HG03558 (cell line): ENCODE results near the gene TRIM60.
"Not testable (repeated sequence)": the region's sequence is repeated elsewhere in the genome, so short reads cannot be mapped to it uniquely, and the experiment has no call there.

Experiments used
- ATAC-seq: cut with Tn5 transposase; IDR thresholded peaks from one replicate; pipeline ENCODE4 v1.9.1; 2021; ENCODE audit warnings: moderate number of reproducible peaks; ENCODE audit not compliant: unreplicated experiment; ENCODE audit errors: extremely low read depth

TRIM60 gene

DNA sequence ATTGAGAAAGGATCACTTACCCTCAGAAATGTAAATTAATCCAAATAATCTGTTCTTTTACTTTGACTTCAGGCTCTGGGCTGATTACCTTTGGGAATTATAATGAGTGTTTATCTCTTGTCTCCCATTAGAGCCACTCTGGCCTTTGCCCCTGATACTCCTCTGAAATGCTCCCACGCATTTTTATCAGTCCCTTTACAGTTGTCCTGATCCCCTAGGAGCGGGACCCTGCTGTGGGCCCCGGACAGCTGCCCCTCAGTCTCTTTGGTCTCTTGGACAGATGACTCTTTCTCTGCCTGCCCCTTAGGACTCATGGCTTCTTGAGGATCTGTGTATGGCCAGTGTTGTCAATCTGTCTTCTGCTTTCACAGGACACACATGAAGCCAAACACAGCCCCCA lies 20.8 kb downstream of the TRIM60 start:
- ATAC-seq = no peak

DNA sequence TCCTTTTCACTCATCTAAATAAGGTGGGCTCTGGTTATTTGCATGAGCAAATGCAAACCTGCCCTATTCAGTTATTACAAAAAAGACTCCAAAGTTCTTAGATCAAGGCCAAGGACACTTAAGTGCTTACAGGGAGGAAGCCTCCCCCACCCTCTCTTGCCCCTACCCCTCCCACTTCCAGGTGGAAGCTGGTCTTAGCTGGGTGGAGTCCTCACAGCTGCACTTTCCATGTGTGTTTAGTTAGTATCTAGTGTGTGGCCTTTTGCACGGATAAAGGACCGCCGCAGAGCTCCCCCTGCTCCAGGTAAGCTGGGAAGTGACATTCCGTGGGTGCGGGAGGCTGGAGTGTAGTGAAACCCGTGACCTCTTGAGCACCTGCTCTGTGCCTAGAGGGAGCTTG lies 21.8 kb downstream of the TRIM60 start, which contains the start of gene TRIM75:
Gene TRIM75, plus strand, starts transcription at position 222 of the 400 bp plus-strand sequence. CDS start 5,282 bp downstream, outside the sequence.
- no peak for ATAC-seq

DNA sequence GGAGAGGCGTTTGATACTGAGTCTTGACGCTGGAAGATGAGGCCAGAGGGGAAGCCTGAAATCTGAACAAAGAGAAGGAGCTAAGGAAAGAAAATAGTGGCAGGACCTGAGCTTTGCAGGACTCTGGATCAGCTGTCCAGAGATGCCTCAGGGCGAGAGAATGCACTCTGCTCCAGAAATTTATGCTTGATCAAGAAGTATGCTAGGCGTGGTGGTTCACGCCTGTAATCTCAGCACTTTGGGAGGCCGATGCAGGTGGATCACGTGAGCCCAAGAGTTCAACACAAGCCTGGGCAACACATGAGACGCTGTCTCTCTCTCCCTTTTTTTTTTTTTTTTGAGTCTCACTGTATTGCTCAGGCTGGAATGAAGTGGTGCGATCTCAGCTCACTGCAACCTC lies 23.8 kb downstream of the TRIM60 start:
- no peak for ATAC-seq

DNA sequence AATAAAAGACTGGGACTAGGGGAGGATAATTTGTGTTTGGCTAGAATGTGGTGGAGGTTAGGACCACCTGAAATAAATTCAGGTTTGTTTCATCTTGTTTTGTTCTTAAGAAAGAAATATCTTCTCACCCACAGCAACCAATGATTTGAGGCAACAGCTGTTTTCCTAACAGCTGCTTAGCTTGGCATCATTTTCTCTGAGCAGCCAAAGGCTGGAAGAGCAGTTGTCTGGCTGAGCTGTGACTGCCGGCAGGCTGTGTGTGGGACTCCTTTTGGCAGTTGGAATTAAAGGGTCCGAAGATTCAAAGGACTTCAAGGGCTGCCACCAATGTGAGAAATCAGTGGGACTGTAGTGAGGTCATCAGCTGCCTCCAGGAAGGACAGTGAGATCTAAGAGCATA lies 26.9 kb downstream of the TRIM60 start:
- no peak for ATAC-seq

DNA sequence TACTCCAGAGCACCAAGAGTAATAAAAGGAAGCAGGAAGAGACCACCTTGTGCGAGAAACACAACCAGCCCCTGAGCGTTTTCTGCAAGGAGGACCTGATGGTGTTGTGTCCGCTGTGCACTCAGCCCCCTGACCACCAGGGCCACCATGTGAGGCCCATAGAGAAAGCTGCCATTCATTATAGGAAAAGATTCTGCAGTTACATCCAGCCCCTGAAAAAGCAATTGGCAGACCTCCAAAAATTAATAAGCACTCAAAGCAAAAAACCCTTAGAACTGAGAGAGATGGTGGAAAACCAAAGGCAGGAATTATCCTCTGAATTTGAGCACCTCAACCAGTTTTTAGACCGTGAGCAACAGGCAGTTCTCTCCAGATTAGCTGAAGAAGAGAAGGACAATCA lies 27.6 kb downstream of the TRIM60 start:
- ATAC-seq = no peak

DNA sequence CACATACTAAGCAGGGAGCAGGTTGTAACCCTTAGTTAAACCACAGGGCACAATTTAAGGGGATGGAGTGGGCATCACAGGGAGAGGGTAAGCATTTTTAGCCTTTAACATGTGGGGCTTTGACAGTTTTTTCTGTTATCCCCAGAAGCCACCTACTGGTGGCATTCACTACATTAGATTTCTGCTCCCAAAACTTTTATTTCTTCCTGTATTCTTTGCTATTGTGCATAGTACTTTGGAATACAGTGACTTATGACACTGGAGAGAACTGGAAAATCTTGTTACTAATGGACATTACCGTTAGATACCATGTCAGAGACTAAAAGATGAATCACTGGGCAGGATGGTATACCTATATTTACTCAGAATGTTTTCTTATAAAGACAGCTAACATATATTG lies 29.1 kb downstream of the TRIM60 start:
- no peak for ATAC-seq

DNA sequence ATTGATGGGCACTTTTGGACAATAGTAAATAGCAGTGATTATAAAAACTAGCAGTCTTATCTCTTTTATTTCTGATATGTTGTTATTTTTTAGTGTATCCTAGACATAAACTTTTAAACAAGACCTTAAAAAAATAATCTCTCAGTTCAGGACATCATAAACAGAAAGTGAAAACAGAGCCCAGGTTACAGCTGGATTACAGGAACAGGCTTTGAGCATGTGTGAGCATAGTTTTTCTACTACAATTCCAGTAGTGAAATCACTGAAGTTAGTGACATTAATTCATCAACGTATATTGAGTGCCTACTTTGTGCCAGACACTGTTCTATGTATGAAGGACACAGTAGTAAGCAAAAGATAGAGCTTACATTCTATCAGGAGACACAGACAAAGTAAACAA lies 38.8 kb downstream of the TRIM60 start:
- no peak for ATAC-seq

DNA sequence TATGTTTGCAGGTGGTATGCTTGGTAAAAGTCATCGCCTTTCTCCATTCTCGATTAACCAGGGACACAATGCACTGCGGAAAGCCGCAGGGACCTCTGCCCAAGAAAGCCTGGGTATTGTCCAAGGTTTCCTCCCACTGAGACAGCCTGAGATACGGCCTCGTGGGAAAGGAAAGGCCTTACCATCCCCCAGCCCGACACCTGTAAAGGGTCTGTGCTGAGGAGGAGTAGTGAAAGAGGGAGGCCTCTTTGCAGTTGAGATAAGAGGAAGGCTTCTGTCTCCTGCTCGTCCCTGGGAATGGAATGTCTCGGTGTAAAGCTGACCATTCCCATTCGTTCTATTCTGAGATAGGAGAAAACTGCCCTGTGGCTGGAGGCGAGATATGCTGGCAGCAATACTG lies 41.5 kb downstream of the TRIM60 start:
- ATAC-seq = not testable (repeated sequence)

DNA sequence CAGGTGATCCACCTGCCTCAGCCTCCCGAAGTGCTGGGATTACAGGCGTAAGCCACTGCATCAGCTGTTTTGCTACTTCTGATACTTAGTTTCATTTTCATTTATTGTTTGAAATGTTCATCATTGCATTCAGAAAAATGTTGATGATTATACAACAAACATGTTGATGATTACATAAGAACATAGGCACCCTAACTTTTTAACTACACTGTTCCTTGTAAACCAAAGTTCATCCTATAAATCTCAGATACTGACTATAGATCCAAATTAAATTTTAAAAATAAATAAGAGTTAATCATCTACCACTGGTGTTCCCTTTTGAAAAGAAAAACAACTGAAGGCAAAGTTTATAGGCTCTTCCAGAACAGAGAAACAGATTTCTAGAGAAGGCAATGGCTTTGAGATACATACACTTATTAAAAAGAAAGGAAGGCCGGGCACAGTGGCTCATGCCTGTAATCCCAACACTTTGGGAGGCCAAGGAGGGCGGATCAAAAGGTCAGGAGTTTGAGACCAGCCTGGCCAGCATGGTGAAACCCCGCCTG lies 45.3 kb downstream of the TRIM60 start:
- no peak for ATAC-seq

DNA sequence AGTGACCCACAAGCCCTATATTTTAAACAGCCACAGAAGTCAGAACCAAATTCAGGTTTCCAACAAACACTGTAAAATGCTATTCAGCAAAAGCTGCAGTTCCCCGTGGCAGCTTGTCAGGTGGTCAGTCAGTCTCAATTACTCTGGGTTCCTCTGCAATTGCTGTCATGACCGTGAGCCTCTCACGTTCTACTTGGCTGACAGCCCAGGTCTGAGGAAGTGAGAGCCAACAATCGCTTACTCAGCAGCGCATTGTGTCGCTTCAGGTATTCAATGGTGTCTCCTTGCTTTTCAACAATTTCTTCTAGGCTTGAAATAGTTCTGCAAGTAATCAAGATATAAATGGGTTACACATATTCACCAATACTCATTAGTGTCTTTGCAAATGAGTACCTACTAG lies 47.7 kb downstream of the TRIM60 start:
- no peak for ATAC-seq

DNA sequence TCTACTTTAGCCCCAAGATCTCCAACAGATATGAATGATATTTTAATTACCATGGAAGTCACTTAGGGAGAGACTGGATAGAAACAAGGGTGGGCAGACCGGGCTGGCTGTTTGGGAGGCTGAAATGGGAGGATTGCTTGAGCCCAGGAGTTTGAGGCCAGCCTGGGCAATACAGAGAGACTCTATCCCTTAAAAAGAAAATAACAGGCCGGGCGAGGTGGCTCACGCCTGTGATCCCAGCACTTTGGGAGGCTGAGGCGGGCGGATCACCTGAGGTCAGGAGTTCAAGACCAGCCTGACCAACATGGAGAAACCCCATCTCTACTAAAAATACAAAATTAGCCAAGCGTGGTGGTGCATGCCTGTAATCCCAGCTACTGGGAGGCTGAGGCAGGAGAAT lies 53.0 kb downstream of the TRIM60 start:
- not testable (repeated sequence) for ATAC-seq

DNA sequence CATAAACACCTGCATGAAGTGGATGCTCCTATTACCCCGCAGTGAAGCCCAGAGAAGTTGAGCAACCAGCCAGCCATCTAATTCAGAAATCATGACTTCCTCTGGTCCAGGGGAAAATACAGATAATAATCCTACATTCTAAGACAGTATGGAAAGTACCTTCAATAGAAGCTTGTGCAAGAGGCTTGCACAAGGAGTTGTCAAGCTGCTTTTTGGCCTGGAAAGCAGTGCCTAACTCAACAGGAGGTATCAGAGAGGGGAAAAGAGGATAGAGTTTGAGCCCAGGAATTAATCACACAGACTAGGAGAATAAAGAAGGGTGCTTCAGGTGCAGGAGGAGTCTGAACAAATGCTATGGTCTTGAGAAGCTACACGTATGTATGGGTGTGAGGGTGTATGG lies 54.1 kb downstream of the TRIM60 start:
- ATAC-seq = no peak

DNA sequence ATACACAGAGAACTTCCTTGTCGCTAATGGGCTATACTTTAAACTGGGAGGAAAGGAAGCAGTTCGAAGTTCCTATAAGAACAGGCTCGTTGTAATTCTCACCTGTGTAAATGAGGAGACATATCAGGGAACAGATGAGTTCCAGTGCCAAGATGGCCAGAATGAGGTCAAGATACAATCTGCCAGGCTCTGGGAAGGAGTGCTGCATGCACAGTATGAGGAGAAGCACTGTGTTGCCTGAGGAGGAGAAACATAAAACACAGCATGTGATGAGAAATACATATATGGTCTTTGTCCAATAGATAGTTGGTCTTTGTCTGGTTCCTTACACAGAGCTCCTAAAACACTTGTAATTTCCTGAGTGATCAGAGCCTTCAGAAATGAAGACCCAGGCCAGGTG lies 56.6 kb downstream of the TRIM60 start:
- no peak for ATAC-seq
